ENCODE data around the gene DNAJC1.
"Not testable (repeated sequence)": the region's sequence is repeated elsewhere in the genome, so short reads cannot be mapped to it uniquely, and the experiment has no call there.

Gene DNAJC1

GRCh38 chr10:21889477-21890275 lies 113.9 kb downstream of the DNAJC1 start:
- FAIRE-seq, result no peak
- TF ChIP-seq POLR2A (IDR thresholded peaks at IDR 0.05; ENCODE audit: low read depth, low read length), result no peak
- DNase-seq (ENCODE audit: insufficient read length, low spot score), result no peak

GRCh38 chr10:21888959-21889358 lies 114.6 kb downstream of the DNAJC1 start:
- FAIRE-seq (no peak), DNase-seq (ENCODE audit: insufficient read length, low spot score) (no peak)
- no peak for TF ChIP-seq POLR2A (IDR thresholded peaks at IDR 0.05; ENCODE audit: low read depth, low read length)

GRCh38 chr10:21885940-21886339 lies 117.6 kb downstream of the DNAJC1 start:
- FAIRE-seq, result no peak
- DNase-seq (ENCODE audit: insufficient read length, low spot score), result no peak
- TF ChIP-seq POLR2A (IDR thresholded peaks at IDR 0.05; ENCODE audit: low read depth, low read length), result no peak

- DNase-seq (ENCODE audit: insufficient read length, low spot score) (no peak), FAIRE-seq (no peak)
- no peak for TF ChIP-seq POLR2A (IDR thresholded peaks at IDR 0.05; ENCODE audit: low read depth, low read length)
Measured at GRCh38 chr10:21873198-21873597, 130.3 kb downstream of the DNAJC1 start.

GRCh38 chr10:21872771-21873170 lies 130.8 kb downstream of the DNAJC1 start:
- not testable (repeated sequence) for DNase-seq (ENCODE audit: insufficient read length, low spot score); FAIRE-seq

- no peak for DNase-seq (ENCODE audit: insufficient read length, low spot score)
- TF ChIP-seq POLR2A (IDR thresholded peaks at IDR 0.05; ENCODE audit: low read depth, low read length), result no peak
- no peak for FAIRE-seq
Measured at GRCh38 chr10:21870849-21871248, 132.7 kb downstream of the DNAJC1 start.

GRCh38 chr10:21869087-21869486 lies 134.4 kb downstream of the DNAJC1 start:
- not testable (repeated sequence) for DNase-seq (ENCODE audit: insufficient read length, low spot score); FAIRE-seq

GRCh38 chr10:21860718-21861117 lies 142.8 kb downstream of the DNAJC1 start:
- FAIRE-seq (no peak), DNase-seq (ENCODE audit: insufficient read length, low spot score) (no peak)
- TF ChIP-seq POLR2A (IDR thresholded peaks at IDR 0.05; ENCODE audit: low read depth, low read length), result no peak

- FAIRE-seq, result no peak
- no peak for TF ChIP-seq POLR2A (IDR thresholded peaks at IDR 0.05; ENCODE audit: low read depth, low read length)
- DNase-seq (ENCODE audit: insufficient read length, low spot score), result no peak
Measured at GRCh38 chr10:21858455-21858854, 145.1 kb downstream of the DNAJC1 start.

GRCh38 chr10:21849607-21850006 lies 153.9 kb downstream of the DNAJC1 start:
- DNase-seq (ENCODE audit: insufficient read length, low spot score), result no peak
- TF ChIP-seq POLR2A (IDR thresholded peaks at IDR 0.05; ENCODE audit: low read depth, low read length), result no peak
- FAIRE-seq, result no peak

GRCh38 chr10:21843645-21844044 lies 159.9 kb downstream of the DNAJC1 start:
- no peak for TF ChIP-seq POLR2A (IDR thresholded peaks at IDR 0.05; ENCODE audit: low read depth, low read length)
- FAIRE-seq, result no peak
- no peak for DNase-seq (ENCODE audit: insufficient read length, low spot score)

GRCh38 chr10:21841273-21841672 lies 162.3 kb downstream of the DNAJC1 start:
- not testable (repeated sequence) for FAIRE-seq; DNase-seq (ENCODE audit: insufficient read length, low spot score)

- FAIRE-seq; DNase-seq (ENCODE audit: insufficient read length, low spot score): not testable (repeated sequence)
Measured at GRCh38 chr10:21837487-21837886, 166.0 kb downstream of the DNAJC1 start.

- not testable (repeated sequence) for FAIRE-seq; DNase-seq (ENCODE audit: insufficient read length, low spot score)
Measured at GRCh38 chr10:21834574-21834973, 169.0 kb downstream of the DNAJC1 start.

- FAIRE-seq (no peak), DNase-seq (ENCODE audit: insufficient read length, low spot score) (no peak)
- TF ChIP-seq POLR2A (IDR thresholded peaks at IDR 0.05; ENCODE audit: low read depth, low read length), result no peak
Measured at GRCh38 chr10:21832821-21833130, 170.8 kb downstream of the DNAJC1 start.

Measured in H54 (cell line).